AG04450 (cell line): ENCODE results near the gene FREM1. TPM values are rescaled to one million over a fixed set of nuclear protein-coding genes. Genes with fewer than 3 reads are reported as not detected.

ENCODE experiments used
- CTCF ChIA-PET: fragments of 300-600, 350-600 bp; formaldehyde crosslinking; extraction: SDS; loops from one replicate; lab custom pipeline; 2022; ENCODE audit warnings: antibody characterized with exemption, inconsistent platforms; lab: Charles Lee
- POLR2A ChIA-PET: fragments of 350-600 bp; formaldehyde crosslinking; extraction: SDS; loops from one replicate; lab custom pipeline; 2021; ENCODE audit warnings: antibody characterized with exemption, inconsistent platforms; lab: Yijun Ruan, JAX
- DNase-seq: peaks from one replicate; pipeline ENCODE4 v3.0.0-alpha.2; 2011; ENCODE audit warnings: low read depth, low spot score
- H3K27ac ChIP-seq: one replicate; pipeline ENCODE4 v1.5.1; 2012; ENCODE audit warnings: low read depth, low read length, control low read depth
- H3K27me3 ChIP-seq: one replicate; pipeline ENCODE4 v1.6.0; 2012; ENCODE audit warnings: low read length; ENCODE audit not compliant: control insufficient read depth, insufficient read depth
- H3K4me3 ChIP-seq: 2 replicates; pipeline ENCODE4 v1.5.1; 2011; ENCODE audit warnings: mild to moderate bottlenecking, low read depth, low read length, control low read depth
- H3K9me3 ChIP-seq: 2 replicates; pipeline ENCODE4 v1.5.1; 2012; ENCODE audit warnings: low read length; ENCODE audit not compliant: control insufficient read depth, insufficient read depth
- polyA plus RNA-seq: library from polyadenylated mRNA; depleted of rRNA; stranded (reverse); fragments of >200 nt; gene quantifications from 2 replicates; pipeline ENCODE4 v1.2.3, GENCODE V29; 2011; rRNA removed
- small RNA-seq: library from RNA; depleted of rRNA; stranded (forward); fragments of <200 nt; gene quantifications from one replicate; pipeline ENCODE3, GENCODE V24; 2012; ENCODE audit warnings: low read depth; ENCODE audit not compliant: insufficient read length
- TF ChIP-seq, protein P1 (sequence below): IDR thresholded peaks from 2 replicates; pipeline ENCODE4 v1.5.1; 2011; ENCODE audit warnings: low read depth, low read length, control low read depth, inconsistent platforms

FREM1 gene
- polyA plus RNA-seq, 1 experiment, result not detected

DNA sequence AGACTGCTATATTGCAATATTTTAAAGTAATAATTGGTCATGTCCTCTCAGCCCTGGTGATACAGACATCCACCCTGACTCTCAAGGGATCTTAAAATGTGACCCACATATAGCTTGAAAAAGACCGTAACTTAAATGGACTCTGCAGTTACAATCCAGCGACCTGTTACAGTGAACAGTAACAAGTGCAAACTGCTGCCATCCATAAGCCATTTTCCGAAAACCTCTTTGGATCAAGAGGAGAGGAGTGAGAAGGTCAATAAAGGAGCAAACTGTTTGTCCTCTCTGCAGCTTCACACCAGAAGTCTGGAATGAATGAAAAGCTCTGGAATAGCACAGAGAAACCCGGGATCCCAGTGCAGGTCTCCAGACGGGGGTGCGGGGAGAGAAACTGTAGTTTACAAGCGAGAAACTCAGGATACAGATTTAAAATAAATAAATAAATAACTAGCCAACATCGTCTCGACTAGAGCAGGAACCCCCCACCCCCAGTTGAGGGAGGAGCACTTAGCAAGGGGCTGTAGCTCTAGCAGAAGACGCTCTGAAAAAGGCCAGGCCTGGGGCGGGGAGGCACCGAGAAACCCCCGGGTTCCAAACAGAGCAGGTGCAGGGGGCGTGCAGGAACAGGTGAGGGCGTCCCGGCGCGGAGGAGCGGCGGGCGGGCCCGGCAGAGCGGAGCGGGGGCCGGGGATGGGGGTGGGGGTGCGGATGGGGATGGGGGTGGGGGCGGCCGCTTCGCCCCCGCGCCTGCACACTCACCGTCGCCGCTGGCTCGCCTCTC, 217.6 kb downstream of the FREM1 start:
- ChIA-PET POLR2A (interaction anchor here (0.6 kb wide), 2 partner anchors 63 to 209 kb away, joined by 3 to 6 read pairs; no protein-coding TSS in a partner anchor), CTCF (interaction anchor here (0.6 to 1.3 kb wide), 3 partner anchors 32 to 1604 kb away, joined by 3 to 7 read pairs (median 7); no protein-coding TSS in a partner anchor)
- TF ChIP-seq, protein P1, sequence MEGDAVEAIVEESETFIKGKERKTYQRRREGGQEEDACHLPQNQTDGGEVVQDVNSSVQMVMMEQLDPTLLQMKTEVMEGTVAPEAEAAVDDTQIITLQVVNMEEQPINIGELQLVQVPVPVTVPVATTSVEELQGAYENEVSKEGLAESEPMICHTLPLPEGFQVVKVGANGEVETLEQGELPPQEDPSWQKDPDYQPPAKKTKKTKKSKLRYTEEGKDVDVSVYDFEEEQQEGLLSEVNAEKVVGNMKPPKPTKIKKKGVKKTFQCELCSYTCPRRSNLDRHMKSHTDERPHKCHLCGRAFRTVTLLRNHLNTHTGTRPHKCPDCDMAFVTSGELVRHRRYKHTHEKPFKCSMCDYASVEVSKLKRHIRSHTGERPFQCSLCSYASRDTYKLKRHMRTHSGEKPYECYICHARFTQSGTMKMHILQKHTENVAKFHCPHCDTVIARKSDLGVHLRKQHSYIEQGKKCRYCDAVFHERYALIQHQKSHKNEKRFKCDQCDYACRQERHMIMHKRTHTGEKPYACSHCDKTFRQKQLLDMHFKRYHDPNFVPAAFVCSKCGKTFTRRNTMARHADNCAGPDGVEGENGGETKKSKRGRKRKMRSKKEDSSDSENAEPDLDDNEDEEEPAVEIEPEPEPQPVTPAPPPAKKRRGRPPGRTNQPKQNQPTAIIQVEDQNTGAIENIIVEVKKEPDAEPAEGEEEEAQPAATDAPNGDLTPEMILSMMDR, result no peak
- Histone ChIP-seq H3K9me3 (no peaks in the 10 kb centered on the region; the same call in 1 of the 2 replicates), H3K27me3 (peaks cover 6% of the 10 kb centered on the region), H3K4me3 (peak overlapping the region; percentile 85), H3K27ac (no peak overlapping the region)
- no peak for DNase-seq

DNA sequence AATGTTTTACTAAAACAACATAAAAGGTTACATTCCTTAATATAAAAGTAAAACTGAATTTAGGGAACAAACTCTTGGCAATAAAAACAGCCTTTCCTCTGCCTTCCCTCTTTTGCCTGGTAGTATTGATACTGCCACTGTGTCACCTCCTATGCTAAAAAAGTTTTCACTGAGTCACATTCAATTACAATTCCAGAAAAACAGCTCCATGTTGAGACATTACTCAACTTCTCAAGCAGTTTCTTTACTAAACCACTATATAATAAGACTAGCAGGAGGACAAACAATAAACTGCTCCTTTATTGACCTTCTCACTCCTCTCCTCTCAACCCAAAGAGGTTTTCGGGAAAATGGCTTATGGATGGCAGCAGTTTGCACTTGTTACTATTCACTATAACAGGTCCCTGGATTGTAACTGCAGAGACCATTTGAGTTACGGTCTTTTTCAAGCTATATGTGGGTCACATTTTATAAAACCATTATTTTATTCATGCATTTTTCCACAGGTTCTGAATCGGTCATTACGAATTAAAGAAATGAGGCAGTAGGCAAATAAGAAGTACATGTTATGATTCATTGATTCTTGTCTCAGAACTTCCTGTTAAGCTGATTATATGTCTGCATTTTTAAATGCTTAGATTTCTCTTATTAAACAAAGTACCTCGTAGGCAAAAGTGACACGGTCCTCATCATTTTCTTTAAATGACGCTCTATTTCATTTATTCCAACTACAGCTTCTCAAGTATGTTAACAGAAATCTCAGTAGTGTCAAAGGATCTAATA, 219.1 kb downstream of the FREM1 start:
- peaks cover 2% of the 10 kb centered on the region for H3K27me3 ChIP-seq
- no peaks in the 10 kb centered on the region; the same call in 1 of the 2 replicates for H3K9me3 ChIP-seq
- H3K4me3 ChIP-seq, result no peak overlapping the region
- DNase-seq, result no peak
- ChIA-PET CTCF (interaction anchor here (1.1 to 1.4 kb wide), 3 partner anchors 29 to 39 kb away, joined by 3 to 4 read pairs (median 3); no protein-coding TSS in a partner anchor), POLR2A (no interaction called here)
- TF ChIP-seq, protein P1, result no peak
- no peak overlapping the region for H3K27ac ChIP-seq

DNA sequence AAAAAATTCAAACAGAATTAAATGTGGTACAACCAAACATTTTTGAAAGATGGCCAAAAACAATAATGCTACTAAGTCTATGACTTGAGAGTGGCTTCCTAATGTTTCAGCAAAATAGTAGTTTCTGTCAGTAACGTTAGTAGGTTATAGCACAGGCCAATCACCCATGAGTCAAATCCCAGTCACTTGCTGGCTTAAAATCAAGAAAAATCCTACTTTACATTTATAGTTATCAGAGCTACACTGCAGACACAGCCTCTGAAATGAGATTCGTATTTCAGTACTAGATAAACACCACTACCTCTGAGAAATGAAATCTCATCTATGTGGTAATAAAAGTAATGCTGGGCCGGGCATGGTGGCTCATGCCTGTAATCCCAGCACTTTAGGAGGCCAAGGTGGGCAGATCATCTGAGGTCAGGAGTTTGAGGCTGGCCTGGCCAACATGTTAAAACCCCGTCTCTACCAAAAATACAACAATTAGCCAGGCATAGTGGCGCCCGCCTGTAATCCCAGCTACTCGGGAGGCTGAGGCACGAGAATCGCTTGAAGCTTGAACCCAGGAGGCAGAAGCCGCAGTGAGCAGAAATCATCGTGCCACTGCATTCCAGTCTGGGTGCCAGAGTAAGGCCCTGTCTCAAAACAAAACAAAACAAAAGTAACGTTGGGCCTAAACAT, 223.0 kb downstream of the FREM1 start:
- H3K27ac ChIP-seq, result no peak overlapping the region
- ChIA-PET CTCF (interaction anchor here (0.8 to 1.0 kb wide), 3 partner anchors 26 to 81 kb away, joined by 3 to 5 read pairs (median 3); no protein-coding TSS in a partner anchor), POLR2A (no interaction called here)
- DNase-seq, result peak; percentile 23
- TF ChIP-seq, protein P1, result no peak
- H3K27me3 ChIP-seq, result no peaks in the 10 kb centered on the region
- no peaks in the 10 kb centered on the region for H3K9me3 ChIP-seq
- no peak overlapping the region for H3K4me3 ChIP-seq

DNA sequence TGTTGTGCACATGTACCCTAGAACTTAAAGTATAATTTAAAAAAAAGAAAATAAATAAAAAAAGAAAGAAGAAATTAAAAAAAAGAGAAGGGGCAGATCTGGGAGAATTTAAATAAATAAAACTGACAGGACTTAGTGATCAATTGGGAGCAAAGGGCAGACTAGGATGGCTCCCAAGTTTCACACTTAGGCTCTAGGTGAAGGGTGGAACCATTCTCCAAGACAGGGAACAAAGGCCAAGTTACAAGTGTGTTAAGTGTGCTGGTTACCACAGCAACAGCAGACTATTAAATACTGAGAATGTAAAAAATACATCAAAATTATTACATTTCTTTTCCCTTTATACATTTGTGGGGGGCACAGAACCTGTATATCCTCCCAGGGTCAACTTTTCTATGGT, 224.1 kb downstream of the FREM1 start:
- DNase-seq, result no peak
- POLR2A ChIA-PET, result no interaction called here
- Histone ChIP-seq H3K9me3 (no peaks in the 10 kb centered on the region), H3K4me3 (no peak overlapping the region), H3K27ac (no peak overlapping the region), H3K27me3 (no peaks in the 10 kb centered on the region)
- TF ChIP-seq, protein P1, result no peak
- CTCF ChIA-PET, result interaction anchor here (0.8 kb wide), 1 partner anchor 82 kb away, joined by 3 read pairs; no protein-coding TSS in a partner anchor

Small RNA genes within 50 kb of the gene (small RNA-seq; reads per million reads assigned to genes)
- gene RNU6-1260P, result not detected

Other genes starting within 250 kb of the FREM1 start
- gene ZDHHC21, start 217.0 kb downstream of the FREM1 start, polyA plus RNA-seq, result 4.7 and 6.6 TPM in 2 replicates
- gene CER1, start 187.7 kb downstream of the FREM1 start, polyA plus RNA-seq, result not detected in 2 replicates